Mesendoderm (in vitro differentiated cells): ENCODE measurements around the gene POLA2.

Experiments
- DNase-seq: peaks from one replicate; pipeline ENCODE4 v3.0.0; 2013
- H2AK5ac ChIP-seq: 2 replicates; pipeline ENCODE4 v1.6.1; 2013; ENCODE audit warnings: low read length, inconsistent platforms
- H2BK120ac ChIP-seq: 2 replicates; pipeline ENCODE4 v1.6.1; 2013; ENCODE audit warnings: low read depth, mild to moderate bottlenecking, low read length, moderate library complexity, mixed read lengths
- H2BK15ac ChIP-seq: replicated peaks from 2 replicates; pipeline ENCODE4 v1.6.1; 2013; ENCODE audit warnings: low read depth, mild to moderate bottlenecking, moderate library complexity
- H2BK5ac ChIP-seq: 2 replicates; pipeline ENCODE4 v1.6.1; 2013; ENCODE audit warnings: low read length, inconsistent platforms
- H3K18ac ChIP-seq: 2 replicates; pipeline ENCODE4 v1.6.1; 2013; ENCODE audit warnings: mild to moderate bottlenecking, low read length, mixed read lengths
- H3K23ac ChIP-seq: one replicate; pipeline ENCODE4 v1.6.1; 2013; ENCODE audit warnings: low read length
- H3K27ac ChIP-seq: 2 replicates; pipeline ENCODE4 v1.5.1; 2013; ENCODE audit warnings: low read depth, mild to moderate bottlenecking, inconsistent platforms, low read length, moderate library complexity
- H3K27me3 ChIP-seq: 2 replicates; pipeline ENCODE4 v1.6.1; 2013; ENCODE audit warnings: low read length, control low read depth, mild to moderate bottlenecking, inconsistent platforms; ENCODE audit not compliant: insufficient read depth, poor library complexity
- H3K36me3 ChIP-seq: 2 replicates; pipeline ENCODE4 v1.6.1; 2013; ENCODE audit warnings: low read length, inconsistent platforms; ENCODE audit not compliant: control insufficient read depth, insufficient read depth
- H3K4ac ChIP-seq: one replicate; pipeline ENCODE4 v1.6.1; 2013; ENCODE audit warnings: low read depth, mild to moderate bottlenecking, low read length, moderate library complexity
- H3K4me1 ChIP-seq: 2 replicates; pipeline ENCODE4 v1.6.1; 2013; ENCODE audit warnings: low read depth, low read length, inconsistent platforms; ENCODE audit not compliant: control insufficient read depth
- H3K4me2 ChIP-seq: 2 replicates; pipeline ENCODE4 v1.6.1; 2013; ENCODE audit warnings: low read length
- H3K4me3 ChIP-seq: 2 replicates; pipeline ENCODE4 v1.5.1; 2013; ENCODE audit warnings: mild to moderate bottlenecking, low read length
- H3K56ac ChIP-seq: one replicate; pipeline ENCODE4 v1.6.1; 2013; ENCODE audit warnings: low read length
- H3K79me1 ChIP-seq: 2 replicates; pipeline ENCODE4 v1.6.1; 2013; ENCODE audit warnings: low read length, inconsistent platforms
- H3K79me2 ChIP-seq: 2 replicates; pipeline ENCODE4 v1.6.1; 2013; ENCODE audit warnings: mild to moderate bottlenecking, low read length; ENCODE audit not compliant: control insufficient read depth, insufficient read depth
- H3K9ac ChIP-seq: 2 replicates; pipeline ENCODE4 v1.6.1; 2013; ENCODE audit warnings: low read length, inconsistent platforms
- H4K5ac ChIP-seq: one replicate; pipeline ENCODE4 v1.6.1; 2013; ENCODE audit warnings: low read length
- H4K8ac ChIP-seq: one replicate; pipeline ENCODE4 v1.6.1; 2013; ENCODE audit warnings: low read depth, mild to moderate bottlenecking, control low read depth, low read length, moderate library complexity
- WGBS: extraction: QIAGEN DNeasy Blood & Tissue Kit; methylation state at CpG from one replicate; pipeline ENCODE4 v1.1.7; 2013; ENCODE audit warnings: low lambda C conversion rate, missing lambda C conversion rate; ENCODE audit not compliant: insufficient coverage; ENCODE audit errors: extremely low coverage; 5-methylcytosine and 5-hydroxymethylcytosine counted together

The POLA2 gene

GRCh38 chr11:65307298-65308229 is 45.8 kb downstream of the POLA2 start:
- Histone ChIP-seq H4K8ac (no peak overlapping the region), H3K4me2 (no peak overlapping the region), H3K79me2 (no peaks in the 10 kb centered on the region), H3K9ac (no peak overlapping the region), H3K4me3 (no peak overlapping the region), H3K4me1 (no peaks in the 10 kb centered on the region), H3K56ac (no peak overlapping the region), H3K79me1 (no peaks in the 10 kb centered on the region), H3K36me3 (no peaks in the 10 kb centered on the region), H3K27ac (no peak overlapping the region), H2BK5ac (no peak overlapping the region), H3K4ac (no peak overlapping the region), H3K23ac (no peak overlapping the region), H3K27me3 (no peaks in the 10 kb centered on the region), H3K18ac (no peak overlapping the region), H2BK120ac (no peak overlapping the region), H2AK5ac (no peak overlapping the region), H2BK15ac (no peak overlapping the region), H4K5ac (no peak overlapping the region)
- DNase-seq = no peak
- no CpG with 5 or more reads among the region's 6 CpGs for WGBS

- Histone ChIP-seq H2AK5ac (no peak overlapping the region), H3K4me1 (no peaks in the 10 kb centered on the region), H3K79me1 (no peaks in the 10 kb centered on the region), H2BK120ac (no peak overlapping the region), H4K8ac (no peak overlapping the region), H2BK15ac (no peak overlapping the region), H3K23ac (no peak overlapping the region), H3K79me2 (no peaks in the 10 kb centered on the region), H3K27ac (no peak overlapping the region), H3K36me3 (no peaks in the 10 kb centered on the region), H3K4ac (no peak overlapping the region), H3K56ac (no peak overlapping the region), H3K4me3 (no peak overlapping the region), H3K4me2 (no peak overlapping the region), H3K27me3 (no peaks in the 10 kb centered on the region), H3K18ac (no peak overlapping the region), H2BK5ac (no peak overlapping the region), H4K5ac (no peak overlapping the region), H3K9ac (no peak overlapping the region)
- no peak for DNase-seq
- WGBS = no CpG with 5 or more reads among the region's 7 CpGs
These were observed 46.6 kb downstream of the POLA2 start for GRCh38 chr11:65308281-65308891.

- Histone ChIP-seq H3K79me1 (no peaks in the 10 kb centered on the region), H3K4me2 (no peak overlapping the region), H3K27me3 (no peaks in the 10 kb centered on the region), H3K27ac (no peak overlapping the region), H2AK5ac (no peak overlapping the region), H3K79me2 (no peaks in the 10 kb centered on the region), H3K36me3 (no peaks in the 10 kb centered on the region), H3K18ac (no peak overlapping the region), H4K8ac (no peak overlapping the region), H3K4ac (no peak overlapping the region), H3K56ac (no peak overlapping the region), H2BK5ac (no peak overlapping the region), H2BK15ac (no peak overlapping the region), H3K23ac (no peak overlapping the region), H3K4me3 (no peak overlapping the region), H2BK120ac (no peak overlapping the region), H3K4me1 (no peaks in the 10 kb centered on the region), H3K9ac (no peak overlapping the region), H4K5ac (no peak overlapping the region)
- WGBS = no CpG with 5 or more reads among the region's 5 CpGs
- DNase-seq = no peak
These were observed 47.2 kb downstream of the POLA2 start for GRCh38 chr11:65309006-65309405.

GRCh38 chr11:65310215-65310614 is 48.5 kb downstream of the POLA2 start:
- no peak overlapping the region for H2BK120ac ChIP-seq
- no peaks in the 10 kb centered on the region for H3K36me3 ChIP-seq
- WGBS = no CpG with 5 or more reads among the region's 10 CpGs
- H3K27ac ChIP-seq = no peak overlapping the region
- no peak for DNase-seq
- no peak overlapping the region for H4K5ac ChIP-seq
- no peak overlapping the region for H2AK5ac ChIP-seq
- H3K4me1 ChIP-seq = no peaks in the 10 kb centered on the region
- no peak overlapping the region for H2BK15ac ChIP-seq
- no peak overlapping the region for H3K18ac ChIP-seq
- no peak overlapping the region for H3K4ac ChIP-seq
- H3K79me1 ChIP-seq = no peaks in the 10 kb centered on the region
- no peak overlapping the region for H3K9ac ChIP-seq
- H3K4me3 ChIP-seq = no peak overlapping the region
- no peak overlapping the region for H4K8ac ChIP-seq
- H3K56ac ChIP-seq = no peak overlapping the region
- H3K23ac ChIP-seq = no peak overlapping the region
- no peaks in the 10 kb centered on the region for H3K27me3 ChIP-seq
- H2BK5ac ChIP-seq = no peak overlapping the region
- H3K4me2 ChIP-seq = no peak overlapping the region
- no peaks in the 10 kb centered on the region for H3K79me2 ChIP-seq

GRCh38 chr11:65310736-65311135 is 49.0 kb downstream of the POLA2 start:
- Histone ChIP-seq H3K18ac (no peak overlapping the region), H3K4ac (no peak overlapping the region), H2BK120ac (no peak overlapping the region), H3K4me2 (no peak overlapping the region), H2BK15ac (no peak overlapping the region), H3K79me2 (no peaks in the 10 kb centered on the region), H3K4me3 (no peak overlapping the region), H4K5ac (no peak overlapping the region), H3K56ac (no peak overlapping the region), H3K4me1 (peaks cover under 1% of the 10 kb centered on the region), H3K9ac (no peak overlapping the region), H3K79me1 (no peaks in the 10 kb centered on the region), H4K8ac (no peak overlapping the region), H2BK5ac (no peak overlapping the region), H3K27ac (no peak overlapping the region), H3K36me3 (no peaks in the 10 kb centered on the region), H2AK5ac (no peak overlapping the region), H3K27me3 (no peaks in the 10 kb centered on the region), H3K23ac (no peak overlapping the region)
- DNase-seq = no peak
- no CpG with 5 or more reads among the region's 6 CpGs for WGBS
